C4-2B (cell line): ENCODE results near the gene MSRB3.

Experiments
- H3K27ac ChIP-seq: fragments of 450-650 bp; 2 replicates; pipeline ENCODE4 v1.5.1; 2017
- CTCF ChIP-seq: fragments of 450-650 bp; conservative IDR thresholded peaks from 2 replicates; pipeline ENCODE4 v1.5.1; 2017; ENCODE audit warnings: mild to moderate bottlenecking
- ZFX ChIP-seq: fragments of 450-650 bp; IDR thresholded peaks from 2 replicates; pipeline ENCODE4 v1.6.1; 2017

MSRB3 gene

GRCh38 chr12:65335981-65336380, 57.5 kb downstream of the MSRB3 start:
- H3K27ac ChIP-seq, result no peak overlapping the region

GRCh38 chr12:65339161-65339560, 60.7 kb downstream of the MSRB3 start:
- TF ChIP-seq CTCF, result no peak
- no peak for TF ChIP-seq ZFX
- no peak overlapping the region for H3K27ac ChIP-seq

More at GRCh38 chr12:65335981-65336380, 57.5 kb downstream of the MSRB3 start:
- no peak for TF ChIP-seq ZFX
- no peak for TF ChIP-seq CTCF

GRCh38 chr12:65343230-65343629, 64.7 kb downstream of the MSRB3 start:
- H3K27ac ChIP-seq, result no peak overlapping the region
- TF ChIP-seq CTCF, result no peak
- TF ChIP-seq ZFX, result no peak

GRCh38 chr12:65343801-65344200, 65.3 kb downstream of the MSRB3 start:
- H3K27ac ChIP-seq, result no peak overlapping the region
- no peak for TF ChIP-seq ZFX
- no peak for TF ChIP-seq CTCF

- H3K27ac ChIP-seq, result no peak overlapping the region
- TF ChIP-seq ZFX (no peak), CTCF (no peak)
These were observed 77.0 kb downstream of the MSRB3 start for GRCh38 chr12:65355461-65355860.

- no peak for TF ChIP-seq ZFX
- TF ChIP-seq CTCF, result no peak
- H3K27ac ChIP-seq, result no peak overlapping the region
These were observed 84.0 kb downstream of the MSRB3 start for GRCh38 chr12:65362234-65363031.

- no peak overlapping the region for H3K27ac ChIP-seq
- TF ChIP-seq ZFX, result no peak
- TF ChIP-seq CTCF, result no peak
These were observed 85.6 kb downstream of the MSRB3 start for GRCh38 chr12:65364046-65364445.
